ENCODE results near the gene CLIP1.

DNA sequence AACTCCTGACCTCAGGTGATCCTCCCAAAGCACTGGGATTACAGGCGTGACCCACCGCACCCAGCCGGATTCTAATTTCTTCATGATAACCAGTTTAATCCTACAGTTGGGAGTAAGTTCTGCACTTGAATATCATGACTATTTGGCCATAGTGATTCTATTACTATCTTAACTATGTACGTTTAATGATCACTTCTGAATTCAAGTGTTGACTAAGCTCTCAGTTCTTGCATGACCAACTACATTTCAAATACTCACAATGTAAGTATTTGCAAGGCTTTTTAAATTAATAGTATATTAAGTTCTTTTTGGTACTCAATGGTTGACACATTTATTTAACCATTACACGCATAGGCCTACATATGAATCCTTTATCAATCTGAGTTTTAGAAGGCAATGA, 138.8 kb downstream of the CLIP1 start:
- TF ChIP-seq EZH2 (IDR thresholded peaks at IDR 0.05; ENCODE audit: borderline replicate concordance, low read length), result no peak
- TF ChIP-seq, protein P1, sequence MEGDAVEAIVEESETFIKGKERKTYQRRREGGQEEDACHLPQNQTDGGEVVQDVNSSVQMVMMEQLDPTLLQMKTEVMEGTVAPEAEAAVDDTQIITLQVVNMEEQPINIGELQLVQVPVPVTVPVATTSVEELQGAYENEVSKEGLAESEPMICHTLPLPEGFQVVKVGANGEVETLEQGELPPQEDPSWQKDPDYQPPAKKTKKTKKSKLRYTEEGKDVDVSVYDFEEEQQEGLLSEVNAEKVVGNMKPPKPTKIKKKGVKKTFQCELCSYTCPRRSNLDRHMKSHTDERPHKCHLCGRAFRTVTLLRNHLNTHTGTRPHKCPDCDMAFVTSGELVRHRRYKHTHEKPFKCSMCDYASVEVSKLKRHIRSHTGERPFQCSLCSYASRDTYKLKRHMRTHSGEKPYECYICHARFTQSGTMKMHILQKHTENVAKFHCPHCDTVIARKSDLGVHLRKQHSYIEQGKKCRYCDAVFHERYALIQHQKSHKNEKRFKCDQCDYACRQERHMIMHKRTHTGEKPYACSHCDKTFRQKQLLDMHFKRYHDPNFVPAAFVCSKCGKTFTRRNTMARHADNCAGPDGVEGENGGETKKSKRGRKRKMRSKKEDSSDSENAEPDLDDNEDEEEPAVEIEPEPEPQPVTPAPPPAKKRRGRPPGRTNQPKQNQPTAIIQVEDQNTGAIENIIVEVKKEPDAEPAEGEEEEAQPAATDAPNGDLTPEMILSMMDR (IDR thresholded peaks at IDR 0.05; ENCODE audit: low read length), result no peak
